Measurements from ENCODE around the gene OR6J1. TPM values are rescaled to one million over a fixed set of nuclear protein-coding genes. Genes with fewer than 3 reads are reported as not detected.

Gene OR6J1
- polyA plus RNA-seq, 2 of the 4 experiments (the other 2 are of a cell fraction): not detected

- 84% methylated on average over 6 of the region's 6 CpGs for WGBS (ENCODE audit: missing lambda C conversion rate)
- TF ChIP-seq CHD4 (IDR thresholded peaks at IDR 0.05; ENCODE audit: borderline replicate concordance) (no peak), MAFK (IDR thresholded peaks at IDR 0.05; ENCODE audit: partially characterized antibody) (no peak), HOXB13 (CRISPR knock-in tag; IDR thresholded peaks at IDR 0.05; ENCODE audit: low read depth) (no peak), MAZ (IDR thresholded peaks at IDR 0.05; ENCODE audit: borderline replicate concordance, low read depth, low read length) (no peak), EP300 (IDR thresholded peaks at IDR 0.05) (no peak), ZC3H11A (IDR thresholded peaks at IDR 0.05) (no peak), POLR2AphosphoS2 (conservative IDR thresholded peaks at IDR 0.05; ENCODE audit: low read length) (no peak), KDM1A (IDR thresholded peaks at IDR 0.05; ENCODE audit: low read depth) (no peak), E2F6 (IDR thresholded peaks at IDR 0.05; ENCODE audit: borderline replicate concordance, low read depth) (no peak), SMC3 (IDR thresholded peaks at IDR 0.05) (no peak), RNF2 (IDR thresholded peaks at IDR 0.05; ENCODE audit: borderline replicate concordance, low read depth) (no peak), ZSCAN20 (CRISPR knock-in tag; IDR thresholded peaks at IDR 0.05) (no peak), CHD2 (IDR thresholded peaks at IDR 0.05; ENCODE audit: low read length, partially characterized antibody) (no peak), USF2 (IDR thresholded peaks at IDR 0.05) (no peak), KDM5A (IDR thresholded peaks at IDR 0.05) (no peak)
- no peak for FAIRE-seq
- peak overlapping the region; percentile 86 to 91; a peak in 4 of 6 replicates for H3K27ac ChIP-seq
- H3K4me1 ChIP-seq: peaks cover 38% of the 10 kb centered on the region
- ATAC-seq: no peak
- ChIA-PET CTCF (interaction anchor here (0.8 to 8.8 kb wide), 12 partner anchors 9 to 256 kb away, joined by 3 to 85 read pairs (median 7); partner anchors contain the start of genes DAD1 and OR6J1), POLR2A (interaction anchor here (0.8 to 2.9 kb wide), 5 partner anchors 8 to 92 kb away, joined by 3 to 42 read pairs (median 6); partner anchors contain the start of gene DAD1)
- H3K9me3 ChIP-seq: no peaks in the 10 kb centered on the region
- peak overlapping the region; percentile 84; the same call in 2 of the 3 replicates for H3K4me3 ChIP-seq
- peak overlapping the region; percentile 95 for H3K4me2 ChIP-seq
- DNase-seq (ENCODE audit: low read depth in 1 of 2, low spot score in 1 of 2): no peak
These were observed 46.9 kb downstream of the OR6J1 start for GRCh38 chr14:22597265-22597664.

- Histone ChIP-seq H3K4me2 (no peak overlapping the region), H3K4me1 (peaks cover 29% of the 10 kb centered on the region), H3K27ac (no peak overlapping the region), H3K4me3 (no peak overlapping the region), H3K9me3 (no peaks in the 10 kb centered on the region)
- TF ChIP-seq POLR2A (IDR thresholded peaks at IDR 0.05; ENCODE audit: low read length) (no peak), KDM1A (IDR thresholded peaks at IDR 0.05; ENCODE audit: low read depth) (no peak), ZNF302 (CRISPR knock-in tag; IDR thresholded peaks at IDR 0.05) (no peak), HDAC2 (IDR thresholded peaks at IDR 0.05) (no peak), RNF2 (IDR thresholded peaks at IDR 0.05; ENCODE audit: borderline replicate concordance, low read depth) (no peak), E2F6 (IDR thresholded peaks at IDR 0.05; ENCODE audit: borderline replicate concordance, low read depth) (no peak), REST (IDR thresholded peaks at IDR 0.05) (no peak)
- CTCF ChIA-PET: interaction anchor here (0.7 to 8.3 kb wide), 6 partner anchors 9 to 256 kb away, joined by 3 to 84 read pairs (median 30); partner anchors contain the start of gene OR6J1
- WGBS (ENCODE audit: missing lambda C conversion rate): 79% methylated on average over 3 of the region's 3 CpGs
- POLR2A ChIA-PET: no interaction called here
- FAIRE-seq (no peak), DNase-seq (ENCODE audit: low read depth in 1 of 2, low spot score in 1 of 2) (no peak), ATAC-seq (no peak)
These were observed 47.7 kb downstream of the OR6J1 start for GRCh38 chr14:22596354-22596879.
